Endothelial cell of hepatic sinusoid (primary cell): Measurements from ENCODE around the gene PICALM.
"Not testable (repeated sequence)": the region's sequence is repeated elsewhere in the genome, so short reads cannot be mapped to it uniquely, and the experiment has no call there.

Source experiments
- in situ Hi-C: cut with HindIII; loops from 2 replicates; pipeline ENCODE4 v1.10.0; 2017; ENCODE audit warnings: low sequenced_read_pairs

The PICALM gene

DNA sequence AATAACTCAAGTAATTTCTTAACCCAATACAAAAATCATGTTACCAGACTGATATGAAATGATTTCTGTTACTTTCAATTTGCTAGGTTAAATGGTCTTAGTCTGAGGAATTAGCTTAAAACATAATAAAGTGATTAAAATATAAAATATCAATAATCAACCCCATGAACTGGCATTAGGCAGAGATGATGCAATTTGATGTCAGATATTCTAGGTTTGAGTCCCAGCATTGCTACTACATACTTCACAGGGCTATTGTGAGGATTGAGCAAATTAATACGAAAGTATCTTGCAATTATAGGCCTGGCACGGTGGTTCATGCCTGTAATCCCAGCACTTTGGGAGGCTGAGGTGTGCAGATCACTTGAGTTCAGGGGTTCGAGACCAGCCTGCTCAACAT lies 66.5 kb downstream of the PICALM start:
- in situ Hi-C loops, result no loop called here

- in situ Hi-C loops, result no loop called here
Observed at GRCh38 chr11:85991508-85991907, 77.4 kb downstream of the PICALM start.

GRCh38 chr11:85989746-85990145 lies 79.1 kb downstream of the PICALM start:
- in situ Hi-C loops, result loop anchor here (5.0 kb wide), 1 partner anchor 92 kb away; no protein-coding TSS in a partner anchor

DNA sequence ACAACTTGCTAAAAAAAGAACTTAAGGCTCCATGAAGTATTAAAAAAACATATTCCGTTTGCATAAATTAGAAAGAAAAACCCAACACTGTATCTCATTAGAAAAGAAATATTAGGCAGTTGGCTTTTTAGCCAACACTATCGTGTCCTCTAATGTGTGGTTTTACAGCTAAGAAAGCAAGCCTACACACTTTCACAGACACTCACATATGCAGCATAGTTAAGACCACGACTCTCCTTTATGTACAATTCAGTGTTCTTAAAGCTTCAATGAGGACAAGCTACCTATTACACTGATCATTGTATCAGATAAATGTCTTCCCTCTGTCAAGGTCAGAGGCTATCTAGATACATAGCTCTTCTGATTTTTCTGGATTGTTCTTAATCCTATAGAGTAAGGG lies 80.1 kb downstream of the PICALM start:
- in situ Hi-C loops, result loop anchor here (5.0 kb wide), 1 partner anchor 91 kb away; no protein-coding TSS in a partner anchor

DNA sequence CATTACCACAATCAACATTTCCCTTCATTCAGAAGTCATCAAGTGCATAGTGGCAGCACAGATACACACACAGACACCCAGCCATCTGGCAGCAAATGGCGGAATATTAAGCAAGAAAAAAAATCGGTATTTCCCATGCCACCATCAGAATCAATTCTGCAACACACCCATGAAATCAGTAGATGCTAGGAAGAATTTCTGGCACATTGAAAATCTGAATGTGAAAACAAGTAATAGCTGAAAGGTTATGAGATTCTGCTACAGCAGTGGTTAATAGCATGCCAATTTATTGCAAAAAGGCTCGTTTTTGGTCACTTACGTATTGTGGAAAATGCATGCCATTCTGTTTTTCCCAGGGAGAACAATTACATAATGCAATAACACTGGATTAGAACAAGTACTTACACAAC lies 91.1 kb downstream of the PICALM start:
- in situ Hi-C loops, result no loop called here

DNA sequence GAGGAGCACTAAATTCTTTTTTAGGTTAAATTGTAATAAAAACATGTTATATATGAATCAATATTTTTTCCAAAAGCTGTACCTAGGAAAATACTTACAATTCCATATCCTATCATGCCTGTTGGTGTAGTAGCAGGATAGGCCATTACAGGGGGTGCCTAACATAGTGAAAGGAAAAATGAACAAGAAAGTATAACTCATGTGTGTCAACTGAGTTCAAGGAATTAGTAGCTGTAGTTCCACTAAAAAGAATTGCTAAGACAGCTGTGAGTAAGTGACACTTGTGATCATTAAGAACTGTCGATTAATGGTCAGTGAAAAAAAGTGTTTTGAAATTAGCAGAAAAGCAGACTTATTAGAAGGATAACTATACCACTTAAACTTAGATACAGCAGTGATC lies 92.4 kb downstream of the PICALM start:
- in situ Hi-C loops, result no loop called here

- in situ Hi-C loops, result loop anchor here (5.0 kb wide), 1 partner anchor 58 kb away; no protein-coding TSS in a partner anchor
Observed at GRCh38 chr11:85974122-85974521, 94.8 kb downstream of the PICALM start.

DNA sequence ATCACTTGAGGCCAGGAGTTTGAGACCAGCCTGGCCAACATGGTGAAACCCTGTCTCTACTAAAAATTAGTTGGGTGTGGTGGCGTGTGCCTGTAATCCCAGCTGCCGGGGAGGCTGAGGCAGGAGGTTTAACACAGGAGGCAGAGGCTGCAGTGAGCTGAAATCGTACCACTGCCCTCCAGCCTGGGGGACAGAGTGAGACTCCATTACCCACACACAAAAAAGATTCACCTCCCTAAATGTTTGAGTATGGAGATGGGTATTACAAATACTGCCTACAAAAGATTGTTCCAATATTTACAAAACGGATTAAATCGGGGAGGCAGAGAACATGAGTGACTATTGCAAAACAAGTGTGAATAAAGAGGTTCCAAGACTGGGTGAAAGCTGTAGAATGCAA lies 98.3 kb downstream of the PICALM start:
- in situ Hi-C loops, result loop anchor here (5.0 kb wide), 1 partner anchor 62 kb away; no protein-coding TSS in a partner anchor

GRCh38 chr11:85967457-85967856 lies 101.4 kb downstream of the PICALM start:
- in situ Hi-C loops, result no loop called here

DNA sequence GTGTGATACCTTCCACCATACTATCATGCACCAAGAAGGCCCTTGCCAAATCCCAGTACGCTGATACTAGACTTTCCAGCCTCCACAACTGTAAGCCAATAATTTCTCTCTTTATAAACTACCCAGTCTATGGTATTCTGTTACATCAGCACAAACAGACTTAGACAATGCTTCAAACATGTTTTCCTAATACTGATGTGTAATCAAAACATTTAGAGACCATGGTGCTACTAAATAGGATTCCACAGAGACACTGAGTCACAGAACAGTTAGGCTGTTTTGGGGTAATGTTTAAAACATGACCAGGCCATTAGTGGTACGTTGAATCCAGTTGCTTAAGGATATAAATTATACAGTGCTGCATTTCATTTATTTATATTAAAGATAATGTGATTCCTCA lies 103.7 kb downstream of the PICALM start:
- in situ Hi-C loops, result no loop called here

- in situ Hi-C loops, result no loop called here
Observed at GRCh38 chr11:85961930-85962363, 106.9 kb downstream of the PICALM start.

DNA sequence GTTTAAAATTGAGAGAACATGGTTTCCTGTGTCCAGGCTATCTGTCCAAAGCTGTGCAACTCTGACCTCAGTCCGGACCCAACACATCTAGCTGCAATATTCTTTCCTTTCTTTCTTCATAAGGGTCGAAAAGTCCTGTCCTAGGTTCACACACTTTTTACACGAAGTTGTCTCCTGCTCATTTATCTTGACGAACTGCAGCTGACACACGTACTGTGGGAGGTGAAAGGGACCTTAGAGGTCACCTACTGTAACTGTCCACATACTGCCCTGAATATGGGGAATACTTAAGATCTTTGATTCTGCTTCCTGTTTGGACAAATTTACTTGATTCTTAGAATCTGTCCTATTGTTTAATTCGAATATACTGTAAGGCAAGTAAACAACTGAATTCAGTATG lies 107.8 kb downstream of the PICALM start:
- in situ Hi-C loops, result no loop called here

- in situ Hi-C loops, result no loop called here
Observed at GRCh38 chr11:85960678-85961077, 108.2 kb downstream of the PICALM start.

DNA sequence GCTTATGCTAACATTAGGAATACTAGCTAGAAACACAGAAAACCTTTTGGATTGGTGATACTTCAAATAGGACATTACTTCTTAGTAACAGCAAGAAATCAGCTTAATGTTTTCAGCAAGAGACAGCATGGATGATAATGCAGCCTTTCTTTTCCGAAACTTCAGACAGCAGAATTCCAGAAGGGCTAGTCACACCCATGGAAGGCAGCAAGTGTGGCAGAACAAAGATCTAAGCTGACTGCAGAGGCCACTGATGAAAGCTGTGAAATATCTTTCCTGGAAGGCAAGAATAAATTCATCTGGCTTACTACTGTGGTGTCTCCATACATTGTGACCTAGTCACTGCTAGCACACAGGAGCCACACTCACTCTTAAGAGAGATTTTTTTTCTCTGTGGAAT lies 113.4 kb downstream of the PICALM start:
- in situ Hi-C loops, result no loop called here

DNA sequence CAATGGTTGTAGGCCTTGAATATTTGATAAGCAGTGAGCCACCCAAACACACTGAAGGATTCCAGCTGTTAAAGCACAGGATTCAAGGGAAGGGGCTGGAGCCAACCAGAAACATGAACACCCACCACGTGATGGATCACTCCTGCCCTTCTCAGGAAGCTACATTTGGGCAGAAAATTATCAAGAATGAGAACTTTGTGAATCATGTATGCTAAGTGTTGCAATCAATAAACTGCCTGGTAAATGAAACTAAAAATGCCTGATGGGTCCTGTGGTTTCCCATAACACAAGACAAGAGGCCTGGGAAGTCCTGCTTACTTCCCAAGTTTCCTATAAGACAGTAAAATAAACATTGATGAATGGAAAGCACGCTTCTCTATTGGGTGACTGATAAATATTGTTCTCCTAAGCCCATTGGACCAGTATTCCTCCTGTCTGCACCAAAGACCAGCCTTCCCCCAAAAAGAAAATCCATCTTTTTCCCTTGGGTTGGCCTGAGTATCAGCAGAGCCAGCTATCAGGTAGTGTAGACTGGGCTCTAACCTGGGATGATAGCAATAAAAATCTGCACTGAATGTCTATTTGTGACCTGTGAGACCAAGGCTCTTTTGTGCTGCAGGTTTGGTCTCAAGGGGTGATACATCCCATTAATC lies 115.3 kb downstream of the PICALM start:
- in situ Hi-C loops, result no loop called here

- in situ Hi-C loops, result not testable (repeated sequence)
Observed at GRCh38 chr11:85952108-85952485, 116.8 kb downstream of the PICALM start.

DNA sequence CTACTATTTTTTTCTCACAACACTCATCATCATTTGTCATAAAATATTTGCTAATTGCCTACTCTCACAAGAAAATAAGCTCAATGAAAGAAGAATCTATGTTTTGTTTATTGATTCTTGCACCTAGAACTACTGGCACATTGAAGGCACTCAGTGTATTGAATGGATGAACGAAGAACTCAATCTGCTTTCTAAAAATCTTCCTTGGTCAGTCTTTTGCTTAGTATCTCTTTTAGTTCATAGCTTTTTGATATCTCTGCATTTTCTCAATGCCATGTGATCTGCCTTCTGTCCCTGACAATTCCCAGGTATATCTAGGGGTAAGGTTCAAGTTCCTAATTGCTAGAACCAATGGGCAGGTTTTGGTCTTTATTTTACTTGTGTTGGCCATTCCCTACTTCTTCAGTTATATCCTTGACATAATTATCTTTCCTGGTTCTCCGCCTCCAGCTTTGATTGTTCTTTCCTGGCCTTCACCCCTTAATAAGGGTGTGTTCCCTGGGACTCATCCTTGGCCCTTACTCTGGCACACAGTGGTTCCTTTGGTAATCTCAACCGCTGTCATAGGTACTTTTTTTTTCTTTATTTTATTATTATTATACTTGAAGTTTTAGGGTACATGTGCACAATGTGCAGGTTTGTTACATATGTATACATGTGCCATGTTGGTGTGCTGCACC lies 117.3 kb downstream of the PICALM start:
- in situ Hi-C loops, result no loop called here

GRCh38 chr11:85951049-85951405 lies 117.9 kb downstream of the PICALM start:
- in situ Hi-C loops, result no loop called here

- in situ Hi-C loops, result no loop called here
Observed at GRCh38 chr11:85950317-85951048, 118.4 kb downstream of the PICALM start.

DNA sequence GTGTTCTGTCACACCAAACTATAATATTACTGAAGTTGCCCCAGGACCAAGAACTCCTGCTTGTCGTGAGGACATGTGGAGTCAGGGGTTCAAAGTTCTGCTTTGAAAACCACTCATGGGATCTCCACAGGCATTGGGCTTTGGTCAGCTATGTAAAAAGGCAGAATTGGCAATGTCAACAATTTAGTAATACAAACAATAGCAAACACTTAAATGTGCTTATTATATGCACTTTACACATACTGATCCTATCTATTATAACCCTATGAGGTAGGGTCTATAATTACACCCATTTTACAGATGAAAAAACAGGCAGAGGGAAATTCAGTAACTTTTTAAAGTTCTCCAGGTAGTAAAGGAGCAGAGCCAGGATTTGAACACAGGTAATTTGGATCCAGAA lies 119.1 kb downstream of the PICALM start:
- in situ Hi-C loops, result no loop called here

GRCh38 chr11:85948884-85949283 lies 120.0 kb downstream of the PICALM start:
- in situ Hi-C loops, result no loop called here
